GM03348 (cell line): ENCODE data around the gene SIX2.
A peak's percentile ranks its signal among the peaks of the same experiment; 100 is the strongest.

Experiments
- DNase-seq: peaks from one replicate; pipeline ENCODE4 v3.0.0; 2012; ENCODE audit warnings: low spot score

The SIX2 gene

GRCh38 chr2:45000921-45001868 is 8.1 kb downstream of the SIX2 start:
- peak; percentile 59 for DNase-seq

- DNase-seq: no peak
These were observed 8.8 kb downstream of the SIX2 start for GRCh38 chr2:45000341-45000901.

GRCh38 chr2:44999540-44999939 is 9.7 kb downstream of the SIX2 start:
- no peak for DNase-seq

- no peak for DNase-seq
These were observed 11.3 kb downstream of the SIX2 start for GRCh38 chr2:44997963-44998362.

- no peak for DNase-seq
These were observed 12.9 kb downstream of the SIX2 start for GRCh38 chr2:44996356-44996755.

GRCh38 chr2:44994377-44994776 is 14.9 kb downstream of the SIX2 start:
- no peak for DNase-seq

GRCh38 chr2:44989176-44989575 is 20.1 kb downstream of the SIX2 start:
- no peak for DNase-seq

DNA sequence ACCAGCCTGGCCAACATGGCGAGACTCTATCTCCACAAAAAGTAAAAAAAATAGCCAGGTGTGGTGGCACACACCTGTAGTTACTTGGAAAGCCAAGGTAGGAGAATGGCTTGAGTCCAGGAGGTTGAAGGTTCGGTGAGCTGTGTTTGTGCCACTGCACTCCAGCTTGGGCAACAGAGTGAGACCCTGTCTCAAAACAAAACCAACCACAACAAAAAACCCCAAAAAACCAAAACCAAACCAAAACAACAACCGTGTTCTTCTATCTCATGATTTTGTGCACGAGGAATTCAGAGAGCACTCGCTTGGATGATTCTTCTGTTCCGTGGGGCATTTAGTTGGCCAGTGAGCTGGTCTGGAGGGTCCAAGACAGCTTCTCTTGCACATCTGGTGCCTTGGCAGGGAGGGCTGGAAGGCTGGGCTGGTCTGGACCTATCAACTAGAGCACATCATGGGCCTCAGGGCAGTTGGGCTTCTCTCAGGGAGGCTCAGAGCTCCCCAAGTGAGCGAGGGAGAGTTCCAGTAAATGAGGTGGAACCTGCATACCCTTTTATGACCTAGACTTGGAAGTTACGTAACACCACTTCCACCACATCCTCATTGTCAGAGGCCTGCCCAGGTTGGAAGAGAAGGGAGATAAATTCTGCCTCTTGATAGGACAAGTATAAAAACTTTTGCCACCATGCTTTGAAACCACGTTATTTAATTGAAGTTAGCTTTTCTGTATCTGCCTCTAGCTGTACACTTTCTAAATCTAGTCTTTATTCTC is 25.2 kb downstream of the SIX2 start:
- DNase-seq: no peak

GRCh38 chr2:44981714-44982108 is 27.5 kb downstream of the SIX2 start:
- peak; percentile 89 for DNase-seq

- no peak for DNase-seq
These were observed 28.2 kb downstream of the SIX2 start for GRCh38 chr2:44980751-44981713.

- DNase-seq: no peak
These were observed 29.7 kb downstream of the SIX2 start for GRCh38 chr2:44979581-44979980.

GRCh38 chr2:44975571-44976450 is 33.4 kb downstream of the SIX2 start:
- DNase-seq: no peak

DNA sequence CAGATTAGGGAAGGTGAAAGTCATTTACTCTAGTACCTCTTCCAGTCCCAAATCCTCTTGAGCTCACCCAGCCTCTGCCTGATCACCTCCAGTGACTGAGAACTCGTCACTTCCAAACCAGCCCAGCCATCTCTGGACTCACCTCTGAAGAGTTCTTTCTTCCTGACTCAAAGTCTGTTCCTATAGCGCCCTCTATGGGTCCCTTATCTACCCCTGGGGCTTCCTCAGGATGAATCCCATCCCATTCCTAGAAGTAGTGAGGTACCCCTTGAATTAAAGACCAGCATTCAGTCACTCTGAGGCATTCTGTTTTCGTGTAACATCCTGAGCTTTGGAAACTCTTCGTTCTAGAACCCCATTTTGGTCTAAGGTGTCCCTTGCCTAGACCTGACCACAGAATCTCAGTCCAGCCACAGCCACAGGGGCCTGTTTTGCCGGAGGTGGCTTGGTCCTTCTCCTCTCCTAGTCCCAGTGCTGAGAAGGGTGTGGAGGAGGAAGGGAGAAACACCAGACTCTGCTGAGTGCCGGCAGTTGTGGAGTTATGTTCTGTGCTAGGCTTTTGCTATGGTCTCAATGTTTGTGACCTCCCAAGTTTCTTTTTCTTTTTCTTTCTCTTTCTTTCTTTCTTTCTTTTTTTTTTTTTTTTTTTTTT is 35.1 kb downstream of the SIX2 start:
- DNase-seq: peak; percentile 62

DNA sequence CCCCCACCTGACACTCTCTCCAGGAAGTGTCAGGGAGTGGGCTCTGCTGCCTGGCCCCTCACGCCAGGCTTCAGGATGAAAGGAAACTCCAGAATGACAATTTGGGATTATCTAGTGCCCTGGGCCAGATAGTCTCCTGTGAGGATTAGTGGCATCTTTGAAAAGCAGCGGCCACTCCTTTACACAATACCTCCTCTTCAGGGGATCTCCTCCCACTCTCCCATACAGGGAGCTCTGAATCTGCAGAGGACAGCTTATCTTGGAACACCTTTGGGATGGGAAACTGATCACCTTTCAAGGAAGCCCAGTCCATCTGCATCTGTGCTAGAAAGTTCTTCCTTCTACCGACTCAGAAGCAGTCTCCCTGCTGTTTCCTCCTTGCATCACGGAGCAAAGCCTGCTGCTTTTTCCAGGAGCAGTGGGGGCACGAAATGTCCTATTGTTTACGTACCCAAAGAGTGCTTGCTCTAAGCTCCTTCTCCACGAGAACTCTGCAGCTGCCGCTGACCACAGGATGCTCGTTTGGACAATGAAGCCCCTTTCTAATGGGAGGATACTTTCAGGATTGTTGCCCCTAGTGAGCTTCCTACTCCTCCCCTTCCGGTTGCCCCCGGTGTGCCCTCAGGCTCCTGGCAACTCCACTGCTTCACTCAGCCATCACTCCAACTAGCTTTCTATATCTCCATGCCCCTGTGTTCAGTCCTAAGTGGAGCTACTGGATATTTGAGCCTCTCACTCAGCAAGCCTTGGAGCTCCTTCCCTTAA is 36.3 kb downstream of the SIX2 start:
- no peak for DNase-seq

GRCh38 chr2:44970846-44971450 is 38.3 kb downstream of the SIX2 start:
- DNase-seq: peak; percentile 68

DNA sequence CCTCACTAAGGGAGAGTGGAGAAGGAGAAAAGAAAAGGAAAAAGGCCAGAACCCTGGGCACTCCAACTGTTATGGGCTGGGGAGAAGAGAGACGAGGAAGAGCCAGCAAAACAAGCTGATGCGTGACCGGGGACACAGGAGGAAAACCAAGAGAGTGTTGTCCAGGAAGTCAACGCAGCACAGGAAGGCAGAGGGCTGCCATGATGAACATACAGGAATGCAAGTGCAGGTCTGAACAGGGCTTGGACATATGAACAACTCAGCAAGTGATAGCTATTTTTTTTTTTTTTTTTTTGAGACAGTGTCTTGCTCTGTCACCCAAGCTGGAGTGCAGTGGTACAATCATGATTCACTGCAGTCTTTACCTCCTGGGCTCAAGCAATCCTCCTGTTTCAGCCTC is 39.3 kb downstream of the SIX2 start:
- no peak for DNase-seq

DNA sequence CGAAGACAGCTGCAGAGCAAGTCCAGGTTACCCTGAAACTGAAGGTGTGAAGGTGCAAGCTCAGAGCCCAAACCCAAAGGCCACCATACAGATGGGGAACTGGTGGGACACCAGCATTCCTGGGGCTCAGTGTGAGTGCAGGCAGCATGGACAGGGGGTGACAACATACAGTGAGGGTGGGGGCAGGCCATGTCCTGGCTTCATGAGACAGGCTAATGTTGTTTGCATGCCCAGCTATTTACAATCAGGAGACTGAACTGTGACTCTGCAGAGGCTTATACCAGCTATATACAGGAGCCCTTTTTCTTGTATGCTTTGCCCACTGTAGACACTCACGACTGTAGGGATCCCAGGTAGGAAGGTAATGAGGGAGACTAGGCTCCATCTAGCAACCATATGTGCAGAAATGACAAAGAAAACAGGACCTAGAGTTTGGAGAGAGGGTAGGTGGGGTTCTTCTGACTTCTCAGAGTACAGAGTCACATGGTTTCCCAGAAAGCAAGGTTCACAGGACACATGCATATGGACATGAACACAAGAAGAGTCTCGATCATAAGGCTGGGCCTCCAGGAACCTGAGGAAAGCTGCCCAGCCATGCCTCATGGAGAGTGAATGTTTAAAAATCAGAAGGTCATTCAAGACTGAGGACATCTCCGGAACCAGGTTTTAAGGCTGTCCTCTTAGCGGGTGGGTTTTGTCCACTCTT is 41.4 kb downstream of the SIX2 start:
- DNase-seq: no peak

- DNase-seq: no peak
These were observed 42.2 kb downstream of the SIX2 start for GRCh38 chr2:44967056-44967455.
